ENCODE measurements around the gene NIF3L1. TPM values are rescaled to one million over a fixed set of nuclear protein-coding genes. Genes with fewer than 3 reads are reported as not detected.
A peak's percentile ranks its signal among the peaks of the same experiment; 100 is the strongest.

The NIF3L1 gene
- total and polyA plus RNA-seq, 9 of the 15 experiments (the other 6 are each of a cell fraction or from before 2014, with no cell fraction given) = 26.7 to 89.5 (median 45.6) TPM

GRCh38 chr2:200864176-200865034 is 24.8 kb upstream of the NIF3L1 start, which contains the start of gene CLK1 (continued):
- TF ChIP-seq, protein P1, sequence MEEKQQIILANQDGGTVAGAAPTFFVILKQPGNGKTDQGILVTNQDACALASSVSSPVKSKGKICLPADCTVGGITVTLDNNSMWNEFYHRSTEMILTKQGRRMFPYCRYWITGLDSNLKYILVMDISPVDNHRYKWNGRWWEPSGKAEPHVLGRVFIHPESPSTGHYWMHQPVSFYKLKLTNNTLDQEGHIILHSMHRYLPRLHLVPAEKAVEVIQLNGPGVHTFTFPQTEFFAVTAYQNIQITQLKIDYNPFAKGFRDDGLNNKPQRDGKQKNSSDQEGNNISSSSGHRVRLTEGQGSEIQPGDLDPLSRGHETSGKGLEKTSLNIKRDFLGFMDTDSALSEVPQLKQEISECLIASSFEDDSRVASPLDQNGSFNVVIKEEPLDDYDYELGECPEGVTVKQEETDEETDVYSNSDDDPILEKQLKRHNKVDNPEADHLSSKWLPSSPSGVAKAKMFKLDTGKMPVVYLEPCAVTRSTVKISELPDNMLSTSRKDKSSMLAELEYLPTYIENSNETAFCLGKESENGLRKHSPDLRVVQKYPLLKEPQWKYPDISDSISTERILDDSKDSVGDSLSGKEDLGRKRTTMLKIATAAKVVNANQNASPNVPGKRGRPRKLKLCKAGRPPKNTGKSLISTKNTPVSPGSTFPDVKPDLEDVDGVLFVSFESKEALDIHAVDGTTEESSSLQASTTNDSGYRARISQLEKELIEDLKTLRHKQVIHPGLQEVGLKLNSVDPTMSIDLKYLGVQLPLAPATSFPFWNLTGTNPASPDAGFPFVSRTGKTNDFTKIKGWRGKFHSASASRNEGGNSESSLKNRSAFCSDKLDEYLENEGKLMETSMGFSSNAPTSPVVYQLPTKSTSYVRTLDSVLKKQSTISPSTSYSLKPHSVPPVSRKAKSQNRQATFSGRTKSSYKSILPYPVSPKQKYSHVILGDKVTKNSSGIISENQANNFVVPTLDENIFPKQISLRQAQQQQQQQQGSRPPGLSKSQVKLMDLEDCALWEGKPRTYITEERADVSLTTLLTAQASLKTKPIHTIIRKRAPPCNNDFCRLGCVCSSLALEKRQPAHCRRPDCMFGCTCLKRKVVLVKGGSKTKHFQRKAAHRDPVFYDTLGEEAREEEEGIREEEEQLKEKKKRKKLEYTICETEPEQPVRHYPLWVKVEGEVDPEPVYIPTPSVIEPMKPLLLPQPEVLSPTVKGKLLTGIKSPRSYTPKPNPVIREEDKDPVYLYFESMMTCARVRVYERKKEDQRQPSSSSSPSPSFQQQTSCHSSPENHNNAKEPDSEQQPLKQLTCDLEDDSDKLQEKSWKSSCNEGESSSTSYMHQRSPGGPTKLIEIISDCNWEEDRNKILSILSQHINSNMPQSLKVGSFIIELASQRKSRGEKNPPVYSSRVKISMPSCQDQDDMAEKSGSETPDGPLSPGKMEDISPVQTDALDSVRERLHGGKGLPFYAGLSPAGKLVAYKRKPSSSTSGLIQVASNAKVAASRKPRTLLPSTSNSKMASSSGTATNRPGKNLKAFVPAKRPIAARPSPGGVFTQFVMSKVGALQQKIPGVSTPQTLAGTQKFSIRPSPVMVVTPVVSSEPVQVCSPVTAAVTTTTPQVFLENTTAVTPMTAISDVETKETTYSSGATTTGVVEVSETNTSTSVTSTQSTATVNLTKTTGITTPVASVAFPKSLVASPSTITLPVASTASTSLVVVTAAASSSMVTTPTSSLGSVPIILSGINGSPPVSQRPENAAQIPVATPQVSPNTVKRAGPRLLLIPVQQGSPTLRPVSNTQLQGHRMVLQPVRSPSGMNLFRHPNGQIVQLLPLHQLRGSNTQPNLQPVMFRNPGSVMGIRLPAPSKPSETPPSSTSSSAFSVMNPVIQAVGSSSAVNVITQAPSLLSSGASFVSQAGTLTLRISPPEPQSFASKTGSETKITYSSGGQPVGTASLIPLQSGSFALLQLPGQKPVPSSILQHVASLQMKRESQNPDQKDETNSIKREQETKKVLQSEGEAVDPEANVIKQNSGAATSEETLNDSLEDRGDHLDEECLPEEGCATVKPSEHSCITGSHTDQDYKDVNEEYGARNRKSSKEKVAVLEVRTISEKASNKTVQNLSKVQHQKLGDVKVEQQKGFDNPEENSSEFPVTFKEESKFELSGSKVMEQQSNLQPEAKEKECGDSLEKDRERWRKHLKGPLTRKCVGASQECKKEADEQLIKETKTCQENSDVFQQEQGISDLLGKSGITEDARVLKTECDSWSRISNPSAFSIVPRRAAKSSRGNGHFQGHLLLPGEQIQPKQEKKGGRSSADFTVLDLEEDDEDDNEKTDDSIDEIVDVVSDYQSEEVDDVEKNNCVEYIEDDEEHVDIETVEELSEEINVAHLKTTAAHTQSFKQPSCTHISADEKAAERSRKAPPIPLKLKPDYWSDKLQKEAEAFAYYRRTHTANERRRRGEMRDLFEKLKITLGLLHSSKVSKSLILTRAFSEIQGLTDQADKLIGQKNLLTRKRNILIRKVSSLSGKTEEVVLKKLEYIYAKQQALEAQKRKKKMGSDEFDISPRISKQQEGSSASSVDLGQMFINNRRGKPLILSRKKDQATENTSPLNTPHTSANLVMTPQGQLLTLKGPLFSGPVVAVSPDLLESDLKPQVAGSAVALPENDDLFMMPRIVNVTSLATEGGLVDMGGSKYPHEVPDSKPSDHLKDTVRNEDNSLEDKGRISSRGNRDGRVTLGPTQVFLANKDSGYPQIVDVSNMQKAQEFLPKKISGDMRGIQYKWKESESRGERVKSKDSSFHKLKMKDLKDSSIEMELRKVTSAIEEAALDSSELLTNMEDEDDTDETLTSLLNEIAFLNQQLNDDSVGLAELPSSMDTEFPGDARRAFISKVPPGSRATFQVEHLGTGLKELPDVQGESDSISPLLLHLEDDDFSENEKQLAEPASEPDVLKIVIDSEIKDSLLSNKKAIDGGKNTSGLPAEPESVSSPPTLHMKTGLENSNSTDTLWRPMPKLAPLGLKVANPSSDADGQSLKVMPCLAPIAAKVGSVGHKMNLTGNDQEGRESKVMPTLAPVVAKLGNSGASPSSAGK (IDR thresholded peaks at IDR 0.05) = peak; percentile 89
- TF ChIP-seq HDAC1 (IDR thresholded peaks at IDR 0.05) (no peak; a peak in 2 of 4 replicates), EWSR1 (IDR thresholded peaks at IDR 0.05; ENCODE audit: borderline replicate concordance, low read depth, partially characterized antibody) (no peak), ZNF324 (CRISPR knock-in tag; IDR thresholded peaks at IDR 0.05) (no peak), MNT (conservative IDR thresholded peaks at IDR 0.05) (peak; percentile 74 to 84; a peak in 3 of 4 replicates), NFIC (IDR thresholded peaks at IDR 0.05) (0 out of 2 replicates have a peak, but pooled peaks have one; percentile 40), HMGN3 (IDR thresholded peaks at IDR 0.05; ENCODE audit: borderline replicate concordance, extremely low read depth, insufficient read length, low read depth, low read length) (peak; percentile 46), GABPB2 (CRISPR knock-in tag; conservative IDR thresholded peaks at IDR 0.05) (no peak), PTRF (tag; IDR thresholded peaks at IDR 0.05) (no peak)
- TF ChIP-seq, protein P2, sequence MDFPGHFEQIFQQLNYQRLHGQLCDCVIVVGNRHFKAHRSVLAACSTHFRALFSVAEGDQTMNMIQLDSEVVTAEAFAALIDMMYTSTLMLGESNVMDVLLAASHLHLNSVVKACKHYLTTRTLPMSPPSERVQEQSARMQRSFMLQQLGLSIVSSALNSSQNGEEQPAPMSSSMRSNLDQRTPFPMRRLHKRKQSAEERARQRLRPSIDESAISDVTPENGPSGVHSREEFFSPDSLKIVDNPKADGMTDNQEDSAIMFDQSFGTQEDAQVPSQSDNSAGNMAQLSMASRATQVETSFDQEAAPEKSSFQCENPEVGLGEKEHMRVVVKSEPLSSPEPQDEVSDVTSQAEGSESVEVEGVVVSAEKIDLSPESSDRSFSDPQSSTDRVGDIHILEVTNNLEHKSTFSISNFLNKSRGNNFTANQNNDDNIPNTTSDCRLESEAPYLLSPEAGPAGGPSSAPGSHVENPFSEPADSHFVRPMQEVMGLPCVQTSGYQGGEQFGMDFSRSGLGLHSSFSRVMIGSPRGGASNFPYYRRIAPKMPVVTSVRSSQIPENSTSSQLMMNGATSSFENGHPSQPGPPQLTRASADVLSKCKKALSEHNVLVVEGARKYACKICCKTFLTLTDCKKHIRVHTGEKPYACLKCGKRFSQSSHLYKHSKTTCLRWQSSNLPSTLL (IDR thresholded peaks at IDR 0.05) = no peak
- TF ChIP-seq, protein P3, sequence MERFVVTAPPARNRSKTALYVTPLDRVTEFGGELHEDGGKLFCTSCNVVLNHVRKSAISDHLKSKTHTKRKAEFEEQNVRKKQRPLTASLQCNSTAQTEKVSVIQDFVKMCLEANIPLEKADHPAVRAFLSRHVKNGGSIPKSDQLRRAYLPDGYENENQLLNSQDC (CRISPR knock-in tag; IDR thresholded peaks at IDR 0.05) = no peak

Measured in K562 (cell line).